ENCODE measurements around the gene MOGAT1.
"Not testable (repeated sequence)": the region's sequence is repeated elsewhere in the genome, so short reads cannot be mapped to it uniquely, and the experiment has no call there.

Gene MOGAT1

DNA sequence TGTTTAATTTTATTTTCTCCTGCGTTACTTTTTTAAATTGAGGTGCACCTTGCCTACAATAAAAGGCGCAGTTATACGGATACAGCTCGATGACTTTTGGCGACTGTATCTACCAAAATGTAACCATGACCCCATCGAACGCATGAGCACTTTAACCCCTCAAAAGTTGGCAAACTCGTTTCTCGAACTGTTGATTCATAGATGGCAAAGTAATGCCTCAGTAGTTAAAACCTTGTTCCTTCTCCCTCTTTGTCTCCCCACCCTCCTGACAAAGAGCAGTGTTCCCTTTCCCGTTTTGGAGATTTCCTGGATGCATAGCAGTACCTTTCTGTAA is 577 bp downstream of the MOGAT1 start:
- DNase-seq = no peak

DNA sequence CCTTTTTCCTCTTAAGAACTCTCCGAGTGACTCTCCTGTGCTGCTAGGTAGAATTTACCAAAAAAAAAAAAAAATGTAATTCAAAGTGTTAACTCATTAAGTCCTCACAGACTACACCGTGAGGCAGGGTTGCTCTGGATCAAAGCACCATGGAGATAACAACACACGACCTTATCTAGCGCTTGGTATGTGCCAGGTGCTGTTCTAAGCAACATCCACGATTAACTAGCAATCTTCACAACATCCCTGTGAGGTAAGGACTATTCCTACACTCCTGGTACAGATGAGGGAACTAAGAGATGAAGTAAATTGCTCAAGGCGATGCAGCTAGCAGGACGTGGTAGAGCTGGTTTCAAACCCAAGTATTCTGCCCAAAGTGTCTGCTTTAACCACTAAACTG is 1.8 kb downstream of the MOGAT1 start:
- DNase-seq = no peak

DNA sequence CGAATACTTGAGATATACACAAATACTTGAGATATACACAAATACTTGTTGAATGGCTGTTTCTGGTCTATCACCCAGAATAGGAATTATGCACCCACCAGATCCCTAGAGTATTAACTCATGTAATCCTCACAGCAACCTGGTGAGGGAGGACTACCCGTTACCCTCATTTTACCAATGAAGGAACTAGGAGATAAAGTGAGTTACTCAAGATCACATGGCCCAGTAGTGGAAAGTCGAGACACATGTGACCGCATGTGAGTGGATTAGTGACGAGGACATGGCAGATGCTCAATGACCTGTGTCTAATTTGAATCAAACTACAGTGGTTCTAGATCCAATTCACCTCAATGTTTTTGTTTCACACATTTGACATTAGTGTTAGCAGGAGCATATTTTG is 2.4 kb downstream of the MOGAT1 start:
- DNase-seq = no peak

DNA sequence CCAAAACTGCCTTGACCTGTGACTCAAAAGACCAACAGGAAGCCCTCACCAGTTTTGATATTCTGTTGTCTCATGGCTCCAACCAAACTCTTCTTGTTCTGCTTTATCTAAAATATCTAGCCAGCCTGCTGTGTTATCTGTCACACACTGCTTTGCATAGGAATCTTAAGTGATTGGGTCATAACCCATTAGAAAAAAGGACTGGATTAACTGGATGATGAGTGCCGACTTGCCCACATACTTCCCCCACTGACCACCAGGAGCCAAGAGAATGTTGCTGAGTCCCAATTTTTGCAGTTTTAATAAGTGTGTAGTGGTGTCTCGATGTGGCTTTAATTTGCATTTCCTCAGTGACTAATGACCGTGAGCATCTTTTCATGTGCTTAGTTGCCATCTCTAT is 6.5 kb downstream of the MOGAT1 start:
- no peak for DNase-seq

DNA sequence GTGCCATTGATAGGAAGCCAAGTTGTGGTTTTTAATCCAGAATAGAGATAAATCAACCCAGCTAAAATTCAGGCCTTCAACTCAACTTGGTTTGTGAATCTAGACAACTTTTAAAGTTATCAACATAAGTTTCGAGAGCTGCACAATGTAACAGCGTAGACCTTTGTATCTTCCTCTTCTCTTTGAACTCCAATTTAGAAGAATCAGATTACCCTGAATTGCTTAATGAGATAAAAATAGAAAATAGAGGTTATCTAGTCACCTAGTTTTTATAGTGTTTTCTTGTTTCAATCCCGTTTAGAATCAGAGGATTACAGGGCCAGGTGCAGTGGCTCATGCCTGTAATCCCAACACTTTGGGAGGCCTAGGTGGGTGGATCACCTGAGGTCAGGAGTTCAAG is 12.3 kb downstream of the MOGAT1 start:
- no peak for DNase-seq

DNA sequence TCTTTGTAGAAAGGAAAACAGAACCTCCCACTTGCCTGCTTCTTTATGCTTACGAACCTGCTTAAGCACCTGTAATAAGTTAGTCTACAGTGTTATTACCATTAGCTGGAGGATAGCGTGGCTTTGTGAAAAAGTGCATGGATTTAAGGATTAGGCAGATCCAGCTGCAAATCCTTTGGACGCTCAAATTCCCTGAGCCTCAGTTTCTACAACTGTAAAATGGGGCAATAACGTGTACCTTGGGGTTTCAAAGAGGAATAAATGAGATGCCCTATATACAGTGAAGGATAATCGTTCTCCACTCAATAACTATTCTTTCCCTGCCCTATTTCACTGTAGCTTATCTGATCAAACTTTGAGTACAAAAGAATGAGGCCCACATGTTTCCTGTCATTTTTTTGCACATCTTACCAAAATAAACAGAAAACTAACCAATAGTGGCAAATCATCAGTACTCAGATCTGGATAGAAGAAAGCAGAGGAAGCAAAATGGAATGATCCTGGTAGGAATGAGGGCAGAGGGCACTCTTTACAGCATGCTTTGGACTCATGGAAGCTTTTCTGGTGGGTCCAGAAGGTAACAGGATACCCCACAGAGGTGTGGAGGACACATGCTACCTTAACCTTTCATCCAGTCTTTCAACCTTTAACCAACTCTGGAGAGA is 14.8 kb downstream of the MOGAT1 start:
- DNase-seq = no peak

DNA sequence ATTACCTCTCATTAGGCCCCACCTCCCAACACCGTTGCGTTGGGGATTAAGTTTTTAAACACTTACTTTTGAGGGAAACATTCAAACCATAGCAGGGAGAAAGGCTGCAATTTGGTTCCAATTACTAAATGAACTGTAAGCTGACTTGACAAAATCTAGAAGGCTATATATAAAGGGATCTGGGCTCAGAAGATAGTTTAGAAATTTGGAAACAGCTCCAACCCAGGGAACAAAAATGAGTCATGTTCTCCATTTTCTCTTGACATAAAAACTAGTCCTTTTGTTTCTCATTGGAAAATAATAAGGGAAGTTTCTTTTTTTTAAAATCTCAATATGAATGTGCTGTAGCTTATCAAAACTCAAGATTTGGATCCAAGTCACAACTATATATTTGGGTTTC is 17.5 kb downstream of the MOGAT1 start:
- DNase-seq = no peak

DNA sequence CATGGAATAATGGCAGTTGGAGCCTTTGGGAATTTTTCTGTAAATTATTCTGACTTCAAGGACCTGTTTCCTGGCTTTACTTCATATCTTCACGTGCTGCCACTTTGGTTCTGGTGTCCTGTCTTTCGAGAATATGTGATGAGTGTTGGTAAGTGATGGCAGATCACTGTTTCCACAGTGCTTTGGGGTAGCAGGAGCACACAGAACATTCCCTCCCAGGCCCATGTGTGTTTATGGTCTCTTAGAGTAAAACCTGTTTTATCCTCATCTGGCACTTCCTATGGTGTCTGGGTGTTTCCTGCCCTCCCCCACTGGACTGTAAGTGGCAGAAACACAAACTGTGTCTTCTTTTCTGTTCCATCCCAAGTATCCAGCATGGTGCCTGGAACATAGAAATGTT is 17.9 kb downstream of the MOGAT1 start:
- DNase-seq = no peak

DNA sequence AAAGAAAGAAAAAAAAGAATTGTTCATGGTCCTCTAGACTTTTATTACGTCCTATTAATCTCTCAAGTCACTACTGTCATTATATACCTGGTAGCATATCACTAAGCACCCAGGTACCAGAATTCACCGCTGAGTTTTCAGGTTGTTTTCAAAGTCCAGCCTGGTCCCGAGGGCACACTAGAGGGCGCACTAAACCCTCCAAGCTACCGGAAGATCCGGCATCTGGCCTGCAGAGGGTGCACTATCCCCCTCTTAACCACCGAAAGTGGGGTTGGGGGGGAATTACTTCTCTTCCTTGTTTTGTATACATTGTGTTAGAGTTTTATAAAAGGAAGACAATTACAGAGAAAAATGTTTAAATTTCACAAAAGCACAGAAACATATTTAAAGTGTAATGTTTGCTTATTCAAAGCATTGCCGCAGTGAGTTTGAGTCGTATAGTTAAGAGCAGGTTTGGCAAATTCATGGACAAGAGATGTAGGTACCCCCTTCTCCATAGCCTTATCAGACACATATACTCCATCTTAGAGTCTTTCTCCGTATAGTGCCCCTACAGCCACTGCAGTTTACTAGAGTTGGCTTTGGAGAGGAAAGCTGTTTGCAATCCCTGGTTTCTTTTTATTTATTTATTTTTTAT is 19.2 kb downstream of the MOGAT1 start:
- DNase-seq = peak; percentile 70

DNA sequence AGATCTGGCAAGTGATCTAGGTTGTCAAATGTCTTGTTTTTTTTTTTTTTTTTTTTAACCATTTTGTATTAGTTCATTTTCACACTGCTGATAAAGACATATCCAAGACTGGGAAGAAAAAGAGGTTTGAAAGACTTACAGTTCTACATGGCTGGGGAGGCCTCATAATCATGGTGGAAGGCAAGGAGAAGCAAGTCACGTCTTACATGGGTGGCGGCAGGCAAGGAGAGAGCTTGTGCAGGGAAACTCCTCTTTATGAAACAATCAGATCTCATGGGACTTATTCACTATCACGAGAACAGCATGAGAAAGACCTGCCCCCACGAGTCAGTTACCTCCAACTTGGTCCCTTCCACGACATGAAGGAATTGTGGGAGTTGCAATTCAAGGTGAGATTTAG is 22.0 kb downstream of the MOGAT1 start:
- not testable (repeated sequence) for DNase-seq

DNA sequence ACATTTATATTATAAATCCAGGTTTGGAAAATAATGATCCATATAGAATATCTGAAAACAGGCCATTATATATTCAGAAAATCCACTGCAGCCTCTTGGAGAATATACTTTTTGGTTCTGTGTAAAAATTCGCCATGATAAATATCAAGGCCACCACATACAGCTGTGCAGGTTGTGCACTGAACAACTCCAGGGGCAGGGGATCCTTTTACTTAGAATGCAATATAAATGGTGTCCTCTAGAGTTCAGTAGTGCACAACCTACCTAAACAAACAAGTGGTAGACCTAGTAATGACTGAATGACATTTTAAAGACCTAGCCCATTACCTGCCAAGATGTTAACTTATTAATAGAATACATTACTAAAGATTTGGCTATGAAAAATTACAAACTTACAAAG is 22.4 kb downstream of the MOGAT1 start:
- no peak for DNase-seq

DNA sequence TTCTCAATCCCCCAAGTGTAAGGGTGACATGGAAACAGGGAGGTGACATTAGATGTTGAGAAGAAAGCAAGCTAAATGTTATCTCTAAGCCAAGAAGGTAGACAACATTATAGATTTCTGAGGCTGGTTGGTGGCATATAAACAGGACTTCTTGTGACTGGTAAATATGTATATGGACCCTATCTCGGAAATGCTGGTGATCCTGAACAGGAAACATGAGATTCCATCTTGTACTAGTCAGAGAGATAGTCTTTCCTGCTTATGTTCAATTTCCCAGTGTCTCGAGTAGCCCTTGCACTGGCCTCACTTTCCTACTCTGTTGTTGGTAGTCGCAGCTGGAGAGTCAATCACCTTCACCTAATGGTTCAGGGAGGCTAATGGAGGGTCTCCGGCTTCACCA is 26.8 kb downstream of the MOGAT1 start:
- DNase-seq = no peak

DNA sequence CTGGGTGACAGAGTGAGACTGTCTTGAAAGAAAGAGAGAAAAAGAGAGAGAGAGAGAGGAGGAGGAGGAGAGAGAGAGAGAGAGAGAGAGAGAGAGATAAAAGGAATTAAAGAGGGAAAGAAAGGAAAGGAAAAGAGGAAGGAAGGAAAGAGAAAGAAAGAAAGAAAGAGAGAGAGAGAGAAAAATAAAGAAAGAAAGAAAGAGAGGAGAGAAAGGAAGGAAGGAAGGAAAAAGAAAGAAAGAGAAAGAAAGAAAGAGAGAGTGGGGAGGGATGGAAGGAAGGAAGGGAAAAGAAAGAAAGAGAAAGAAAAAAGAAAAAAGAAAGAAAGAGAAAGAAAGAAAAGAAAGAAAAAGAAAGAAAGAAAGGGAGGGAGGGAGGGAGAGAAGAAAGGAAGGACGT is 29.8 kb downstream of the MOGAT1 start:
- no peak for DNase-seq

DNA sequence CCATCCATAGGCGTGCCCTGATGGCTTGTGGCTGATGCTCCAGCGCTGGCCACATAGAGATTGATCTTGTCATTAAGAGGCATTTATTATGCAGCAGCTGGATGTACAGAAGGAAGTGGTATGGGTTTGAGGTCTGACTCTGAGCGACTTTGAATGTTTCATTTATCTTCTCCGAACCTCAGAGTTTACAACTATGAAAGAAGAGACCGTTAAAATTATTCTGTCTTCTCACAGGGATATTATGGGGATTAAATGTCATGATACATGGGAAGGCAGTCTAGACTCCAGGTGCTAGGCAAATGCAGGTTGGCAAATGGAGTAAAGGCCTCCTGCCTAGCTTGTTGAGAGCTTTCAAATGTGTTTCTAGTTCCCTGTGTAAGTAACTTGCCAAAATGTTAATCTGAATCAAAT is 30.3 kb downstream of the MOGAT1 start:
- DNase-seq = peak; percentile 5

DNA sequence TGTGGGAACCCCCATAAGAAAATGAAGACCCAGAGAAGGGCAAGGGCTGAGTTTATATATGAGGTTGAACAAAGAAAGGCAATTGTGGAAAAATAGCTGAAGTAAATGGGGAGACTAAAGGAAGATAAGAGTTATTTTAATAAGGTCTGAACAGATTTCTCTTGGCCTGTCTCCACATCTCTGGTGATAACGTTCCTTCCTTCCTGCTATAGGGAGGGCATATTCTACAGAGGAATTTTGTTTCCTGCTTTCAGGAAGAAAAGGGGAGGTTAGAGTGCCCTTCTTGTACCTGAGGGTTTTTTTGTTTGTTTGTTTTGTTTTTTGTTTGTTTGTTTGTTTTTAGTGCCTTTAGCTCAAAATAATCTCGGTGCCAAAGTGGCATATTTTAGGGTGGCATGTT is 31.6 kb downstream of the MOGAT1 start:
- DNase-seq = no peak

DNA sequence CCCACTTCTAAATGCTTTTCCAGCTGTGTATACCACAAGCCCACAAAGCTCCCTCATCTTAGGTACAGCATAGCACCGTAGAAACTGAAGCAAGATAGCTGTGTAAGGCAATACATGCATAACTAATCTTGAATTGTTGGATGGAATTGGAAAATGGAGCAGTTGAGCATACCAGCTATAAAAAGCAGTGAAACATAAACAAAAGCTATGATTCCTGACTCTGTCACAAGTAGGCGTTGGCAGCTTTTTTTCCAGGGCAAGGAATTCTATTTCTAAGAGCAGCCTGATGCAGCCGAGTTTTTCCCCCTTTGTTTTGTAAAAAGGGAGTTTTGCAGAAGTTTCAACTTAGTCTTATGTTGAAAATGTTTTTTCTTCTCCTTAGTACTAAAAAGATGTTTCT is 32.4 kb downstream of the MOGAT1 start:
- no peak for DNase-seq

DNA sequence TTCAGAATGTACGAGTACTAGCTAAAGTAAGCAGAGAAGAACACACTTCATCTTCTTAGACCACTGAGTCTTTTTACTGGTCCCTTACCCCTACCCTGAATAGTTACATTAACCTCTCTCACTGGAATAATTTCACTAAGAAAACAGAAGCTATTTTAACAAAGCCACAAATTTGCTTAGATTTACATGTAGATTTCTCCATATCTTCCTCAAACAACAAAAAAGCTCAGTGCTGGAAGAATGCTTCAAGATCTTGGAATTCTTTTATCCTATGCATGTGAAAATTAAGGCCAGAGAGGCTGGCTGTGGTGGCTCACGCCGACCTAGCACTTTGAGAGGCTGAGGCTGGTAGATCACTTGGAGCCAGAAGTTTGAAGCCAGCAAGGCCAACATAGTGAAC is 35.2 kb downstream of the MOGAT1 start:
- no peak for DNase-seq

DNA sequence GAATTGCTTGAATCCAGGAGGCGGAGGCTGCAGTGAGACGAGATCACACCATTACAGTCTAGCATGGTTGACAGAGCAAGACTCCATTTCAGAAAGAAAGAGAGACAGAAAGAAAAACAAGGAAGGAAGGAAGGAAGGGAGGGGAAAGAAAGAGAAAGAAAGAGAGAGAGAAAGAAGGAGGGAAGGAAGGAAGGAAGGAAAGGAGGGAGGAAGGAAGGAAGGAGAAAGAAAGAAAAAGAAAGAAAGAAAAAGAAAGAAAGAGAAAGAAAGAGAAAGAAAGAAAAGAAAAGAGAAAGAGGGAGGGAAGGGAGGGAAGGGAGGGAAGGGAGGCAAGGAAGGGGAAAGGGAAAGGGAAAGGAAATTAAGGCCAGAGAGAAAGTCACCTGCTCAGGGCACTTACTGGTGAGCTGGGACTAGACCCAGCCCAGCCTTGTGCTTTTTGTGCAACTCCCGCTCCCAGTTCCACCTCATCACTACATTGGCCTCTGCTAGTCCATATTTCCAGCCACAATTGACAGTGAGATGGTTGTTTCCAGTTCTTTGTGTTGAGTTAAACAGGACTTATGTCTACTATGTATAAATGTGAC is 35.7 kb downstream of the MOGAT1 start:
- DNase-seq = no peak

DNA sequence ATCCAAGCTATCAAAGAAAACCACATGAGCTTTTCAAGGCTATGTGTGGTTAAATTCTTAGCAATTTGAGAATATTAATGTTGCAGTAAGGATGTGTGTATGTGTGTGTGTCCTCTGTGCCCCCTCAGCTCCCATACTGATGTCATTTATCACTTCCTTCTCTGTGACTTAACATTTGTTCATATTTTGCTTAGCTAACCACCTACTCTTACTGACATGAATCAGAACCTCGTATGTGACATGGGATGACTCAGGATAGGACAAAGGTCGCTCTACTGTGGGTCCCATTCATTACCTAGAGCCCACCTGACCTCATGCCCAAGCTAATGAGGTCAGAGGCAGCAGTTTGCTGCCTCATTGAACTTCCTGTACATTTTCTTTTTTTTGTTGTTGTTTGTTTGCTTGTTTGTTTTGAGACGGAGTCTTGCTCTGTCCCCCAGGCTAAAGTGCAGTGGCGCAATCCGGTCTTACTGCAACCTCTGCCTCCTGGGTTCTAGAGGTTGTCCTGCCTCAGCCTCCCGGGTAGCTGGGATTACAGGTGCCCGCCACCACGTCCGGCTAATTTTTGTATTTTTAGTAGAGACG is 36.3 kb downstream of the MOGAT1 start:
- no peak for DNase-seq

DNA sequence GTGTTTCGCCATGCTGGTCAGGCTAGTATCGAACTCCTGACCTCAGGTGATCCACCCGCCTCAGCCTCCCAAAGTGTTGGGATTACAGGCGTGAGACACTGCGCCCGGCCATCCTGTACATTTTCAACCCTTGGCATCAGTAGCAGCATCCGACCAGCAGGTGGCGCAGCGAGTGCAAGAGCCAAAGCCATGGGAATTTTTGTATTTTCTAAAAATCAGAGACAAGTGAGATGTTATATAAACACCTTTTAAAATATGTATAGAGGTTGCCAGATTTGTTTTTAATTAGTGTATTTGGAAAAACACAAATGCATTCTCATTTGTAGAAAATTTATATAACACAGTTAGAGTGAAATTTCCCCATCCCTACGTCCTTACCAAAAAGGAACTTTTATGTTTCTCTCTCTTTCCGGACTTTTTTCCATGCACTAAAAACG is 36.8 kb downstream of the MOGAT1 start:
- peak; percentile 71 for DNase-seq

DNA sequence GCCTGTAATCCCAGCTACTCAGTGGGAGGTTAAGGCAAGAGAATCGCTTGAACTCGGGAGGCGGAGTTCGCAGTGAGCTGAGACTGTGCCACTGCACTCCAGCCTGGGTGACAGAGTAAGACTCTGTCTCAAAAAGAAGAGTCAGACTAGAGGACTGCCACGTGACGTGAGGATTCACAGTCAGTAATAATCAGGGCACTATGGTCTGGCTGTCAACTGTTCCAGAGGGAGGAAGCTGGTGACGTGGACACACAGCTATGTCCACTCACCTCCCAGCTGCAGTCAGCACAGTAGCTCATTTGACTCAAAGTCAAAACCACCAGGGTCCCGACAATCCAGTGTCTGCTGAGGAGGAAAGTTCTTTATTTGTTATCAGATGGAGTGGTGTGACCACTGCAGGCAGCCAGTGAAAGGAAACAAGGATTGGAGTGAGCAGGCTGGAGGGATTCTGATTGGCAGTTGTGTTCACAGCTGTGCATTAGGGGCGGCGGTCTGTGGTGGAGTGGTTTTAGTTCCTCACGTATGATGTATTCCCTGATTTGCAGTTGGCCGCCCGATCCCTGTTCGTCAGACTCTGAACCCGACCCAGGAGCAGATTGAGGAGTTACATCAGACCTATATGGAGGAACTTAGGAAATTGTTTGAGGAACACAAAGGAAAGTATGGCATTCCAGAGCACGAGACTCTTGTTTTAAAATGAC is 37.9 kb downstream of the MOGAT1 start:
- DNase-seq = peak; percentile 18

DNA sequence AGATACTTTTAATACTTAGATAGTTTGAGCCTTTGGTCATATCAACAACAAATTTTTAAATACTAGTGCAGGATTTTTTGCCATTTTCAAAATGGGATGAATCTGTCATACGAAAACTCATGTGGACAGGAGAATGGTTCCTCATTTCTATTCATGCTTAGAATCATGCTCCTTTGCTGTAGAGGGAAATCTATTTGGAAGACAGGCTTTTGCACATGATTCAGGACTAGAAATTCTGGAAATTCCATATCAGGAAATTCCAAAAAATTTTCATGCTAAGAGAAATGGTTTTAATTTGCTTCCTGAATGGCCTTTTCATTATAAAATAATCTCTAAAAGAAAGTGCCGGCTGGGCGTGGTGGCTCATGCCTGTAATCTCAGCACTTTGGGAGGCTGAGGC is 39.3 kb downstream of the MOGAT1 start:
- DNase-seq = no peak

DNA sequence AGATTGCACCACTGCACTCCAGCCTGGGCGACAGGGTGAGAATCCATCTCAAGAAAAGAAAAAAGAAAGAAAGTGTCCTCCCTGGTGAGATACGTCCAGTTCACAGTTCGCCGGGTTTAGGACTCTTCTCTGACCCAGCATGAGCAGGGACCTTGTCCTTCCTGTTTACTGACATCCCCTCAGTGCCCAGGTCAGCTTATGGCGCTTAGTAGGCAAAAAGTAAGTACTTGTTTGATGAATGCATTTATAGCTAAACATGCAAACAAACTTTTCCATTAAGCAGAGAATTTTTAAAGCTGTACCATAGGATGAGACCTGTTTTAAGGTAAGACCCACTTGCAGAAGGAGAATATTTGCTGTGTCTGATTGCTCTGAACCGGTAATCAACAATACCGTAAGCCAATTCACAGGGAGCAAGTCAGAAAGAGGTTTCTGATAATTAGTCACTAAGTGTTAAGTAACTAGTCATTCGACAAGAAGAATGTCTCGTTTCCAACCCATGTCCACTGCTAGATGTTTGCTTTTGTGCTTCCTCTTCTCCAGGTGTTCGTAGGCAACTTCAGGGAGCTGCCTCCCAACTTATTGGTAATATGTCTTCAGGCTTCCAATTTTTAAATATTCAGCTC is 40.0 kb downstream of the MOGAT1 start:
- no peak for DNase-seq

Data from CD4-positive, alpha-beta T cell treated with Interleukin-21 for 1 hour (primary cell).